GM12864 (cell line): Measurements from ENCODE around the gene SDK2.
"Not testable (repeated sequence)": the region's sequence is repeated elsewhere in the genome, so short reads cannot be mapped to it uniquely, and the experiment has no call there.

Experiments used
- DNase-seq: peaks from one replicate; pipeline ENCODE4 v3.0.0-alpha.2; 2011; ENCODE audit warnings: low read depth
- H3K4me3 ChIP-seq: 2 replicates; pipeline ENCODE4 v1.5.1; 2011; ENCODE audit warnings: mild to moderate bottlenecking, low read depth, low read length, control low read depth
- TF ChIP-seq, protein P1 (sequence below): IDR thresholded peaks from 2 replicates; pipeline ENCODE4 v1.5.1; 2011; ENCODE audit warnings: low read depth, mild to moderate bottlenecking, moderate library complexity, low read length, control low read depth, inconsistent platforms; ENCODE audit errors: missing control alignments

SDK2 gene

DNA sequence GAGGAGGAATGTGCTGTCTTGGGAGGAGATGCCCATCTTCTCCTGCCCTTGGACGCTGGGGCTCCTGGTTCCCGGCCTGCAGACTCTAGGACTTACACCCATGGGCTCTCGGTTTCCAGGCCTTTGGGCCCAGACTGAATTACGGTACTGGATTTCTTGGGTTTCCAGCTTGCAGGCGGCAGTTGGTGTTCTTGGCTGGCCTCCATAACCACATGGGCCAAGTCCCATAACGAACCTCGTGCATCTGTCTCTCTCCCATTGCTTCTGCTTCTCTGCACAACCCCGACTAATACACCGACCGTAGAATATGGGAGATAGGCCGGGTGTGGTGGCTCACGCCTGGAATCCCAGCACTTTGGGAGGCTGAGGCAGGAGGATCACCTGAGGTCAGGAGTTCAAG, 162.6 kb downstream of the SDK2 start:
- DNase-seq, result no peak
- TF ChIP-seq, protein P1, sequence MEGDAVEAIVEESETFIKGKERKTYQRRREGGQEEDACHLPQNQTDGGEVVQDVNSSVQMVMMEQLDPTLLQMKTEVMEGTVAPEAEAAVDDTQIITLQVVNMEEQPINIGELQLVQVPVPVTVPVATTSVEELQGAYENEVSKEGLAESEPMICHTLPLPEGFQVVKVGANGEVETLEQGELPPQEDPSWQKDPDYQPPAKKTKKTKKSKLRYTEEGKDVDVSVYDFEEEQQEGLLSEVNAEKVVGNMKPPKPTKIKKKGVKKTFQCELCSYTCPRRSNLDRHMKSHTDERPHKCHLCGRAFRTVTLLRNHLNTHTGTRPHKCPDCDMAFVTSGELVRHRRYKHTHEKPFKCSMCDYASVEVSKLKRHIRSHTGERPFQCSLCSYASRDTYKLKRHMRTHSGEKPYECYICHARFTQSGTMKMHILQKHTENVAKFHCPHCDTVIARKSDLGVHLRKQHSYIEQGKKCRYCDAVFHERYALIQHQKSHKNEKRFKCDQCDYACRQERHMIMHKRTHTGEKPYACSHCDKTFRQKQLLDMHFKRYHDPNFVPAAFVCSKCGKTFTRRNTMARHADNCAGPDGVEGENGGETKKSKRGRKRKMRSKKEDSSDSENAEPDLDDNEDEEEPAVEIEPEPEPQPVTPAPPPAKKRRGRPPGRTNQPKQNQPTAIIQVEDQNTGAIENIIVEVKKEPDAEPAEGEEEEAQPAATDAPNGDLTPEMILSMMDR, result no peak
- no peak overlapping the region for H3K4me3 ChIP-seq

DNA sequence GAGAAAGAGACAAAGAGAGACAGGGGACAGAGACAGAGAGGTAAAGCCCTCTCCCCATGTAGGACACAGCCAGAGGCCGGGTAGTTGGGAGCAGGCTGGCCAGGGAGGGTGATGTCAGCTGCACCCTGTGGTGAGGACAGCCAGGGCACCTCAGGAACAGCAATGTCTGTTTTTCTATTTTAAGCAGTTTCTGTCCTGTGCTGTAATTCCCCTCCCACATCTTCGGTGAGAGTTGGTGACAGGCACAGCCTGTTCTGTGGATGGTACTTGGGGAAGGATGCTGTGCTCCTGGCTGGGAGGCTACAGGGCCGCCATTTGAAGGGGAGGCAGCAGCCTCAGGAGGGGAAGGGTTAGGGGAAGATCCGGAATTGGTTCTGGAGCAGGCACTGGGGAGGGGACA, 163.5 kb downstream of the SDK2 start:
- TF ChIP-seq, protein P1, result no peak
- DNase-seq, result no peak
- H3K4me3 ChIP-seq, result no peak overlapping the region

DNA sequence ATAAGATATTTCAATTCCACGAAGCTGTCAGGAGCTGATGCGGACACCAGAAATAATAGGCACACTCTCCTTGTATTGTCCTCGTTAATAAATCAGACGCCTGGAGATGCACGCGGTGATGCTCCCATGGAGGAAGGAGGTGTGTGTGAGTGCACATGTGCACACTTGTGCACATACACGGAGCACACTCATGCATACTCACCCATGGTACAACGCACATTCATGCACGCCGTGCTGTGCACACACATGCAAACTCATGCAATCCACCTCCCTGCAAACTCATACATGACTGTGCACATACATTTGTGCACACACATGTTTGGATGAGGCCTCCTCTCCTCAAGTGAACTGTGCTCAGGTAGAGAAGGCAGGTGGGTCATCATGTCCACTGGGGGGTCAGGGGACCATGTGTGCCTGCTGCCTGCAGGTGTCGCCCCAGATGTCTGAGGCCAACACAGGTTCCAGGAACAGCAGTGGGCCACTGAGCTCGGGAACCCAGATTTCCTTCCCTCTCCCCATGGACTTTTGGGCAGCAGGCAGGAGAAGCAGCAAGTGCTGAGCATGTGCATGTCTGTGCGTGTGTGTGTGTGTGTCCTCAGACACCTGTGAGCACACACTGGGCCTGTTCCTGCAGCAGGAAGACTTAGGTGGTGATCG, 165.3 kb downstream of the SDK2 start:
- DNase-seq, result no peak
- TF ChIP-seq, protein P1, result peak; percentile 38

DNA sequence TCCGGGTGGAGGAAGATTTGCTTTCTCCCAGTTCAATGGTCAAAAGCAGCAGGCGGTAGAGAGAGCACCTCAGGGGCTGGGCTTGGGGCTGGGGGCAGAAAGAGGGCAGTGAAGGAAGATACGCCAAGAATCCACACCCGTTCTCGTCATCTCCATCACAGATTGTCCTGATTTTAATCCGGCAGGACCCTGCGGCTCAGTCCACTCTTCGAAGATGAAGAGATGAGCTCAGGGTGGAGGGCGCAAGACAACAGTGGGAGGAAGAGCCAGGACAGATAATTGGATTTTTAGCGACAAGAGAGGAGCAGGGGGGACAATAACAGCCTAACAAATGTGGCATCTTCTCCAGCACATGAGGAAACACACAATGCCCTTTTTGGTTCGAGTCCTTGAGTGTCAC, 165.9 kb downstream of the SDK2 start:
- DNase-seq, result no peak
- no peak overlapping the region for H3K4me3 ChIP-seq
- TF ChIP-seq, protein P1, result no peak

More for the DNA sequence above, 165.3 kb downstream of the SDK2 start:
- no peak overlapping the region for H3K4me3 ChIP-seq

DNA sequence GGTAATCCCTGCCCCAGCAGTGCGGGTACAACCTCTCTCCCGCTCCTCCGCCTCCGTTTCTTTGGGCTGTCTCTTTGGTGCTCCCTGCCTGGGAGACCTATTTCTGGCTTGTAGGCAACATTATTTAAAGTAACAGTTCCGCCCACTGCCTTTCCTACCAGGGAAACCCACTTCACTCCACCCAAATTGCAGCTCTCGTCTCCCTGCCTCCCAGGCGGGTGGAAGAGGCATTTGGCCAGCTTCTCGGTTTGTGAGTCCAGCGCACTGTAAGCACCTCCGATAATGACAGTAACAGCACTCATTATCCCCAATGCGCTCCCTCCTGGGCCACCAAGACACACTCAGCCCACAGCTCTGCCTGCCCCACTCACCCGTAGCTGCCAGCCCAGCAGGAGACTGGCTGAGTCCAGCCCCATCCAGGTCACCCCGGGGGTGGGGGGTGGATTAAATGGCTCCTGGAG, 167.3 kb downstream of the SDK2 start:
- no peak overlapping the region for H3K4me3 ChIP-seq
- no peak for DNase-seq
- TF ChIP-seq, protein P1, result no peak

DNA sequence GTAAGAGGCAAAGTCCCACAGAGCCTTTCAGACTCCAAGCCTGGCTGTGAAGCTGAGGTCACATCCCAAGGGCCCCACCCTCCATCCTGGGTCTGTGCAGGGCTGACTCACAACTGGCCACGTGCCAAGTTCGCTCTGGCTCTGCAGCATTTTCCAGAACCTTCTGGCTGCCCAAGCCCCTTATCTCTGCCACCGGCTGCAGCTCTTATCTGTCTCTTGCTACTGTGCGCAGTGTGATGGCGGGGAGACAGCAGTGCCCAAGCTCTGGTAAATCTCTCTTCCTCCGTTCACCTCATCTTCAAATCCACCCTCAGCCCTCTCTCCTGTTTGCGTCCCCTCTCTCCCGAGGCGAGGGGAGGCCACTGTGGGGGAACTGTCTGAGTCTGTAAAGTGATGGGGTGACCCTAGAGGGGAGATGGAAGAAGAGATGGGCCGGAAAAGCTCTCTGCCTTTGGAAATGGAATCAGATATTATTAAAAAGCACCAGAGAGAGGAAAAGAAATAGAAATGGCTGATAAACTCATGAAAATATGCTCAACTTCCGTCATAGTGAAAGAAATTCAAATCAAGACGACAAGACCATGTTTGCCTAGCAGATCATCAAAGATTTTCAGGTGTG, 169.8 kb downstream of the SDK2 start:
- DNase-seq, result no peak
- TF ChIP-seq, protein P1, result no peak
- H3K4me3 ChIP-seq, result no peak overlapping the region

DNA sequence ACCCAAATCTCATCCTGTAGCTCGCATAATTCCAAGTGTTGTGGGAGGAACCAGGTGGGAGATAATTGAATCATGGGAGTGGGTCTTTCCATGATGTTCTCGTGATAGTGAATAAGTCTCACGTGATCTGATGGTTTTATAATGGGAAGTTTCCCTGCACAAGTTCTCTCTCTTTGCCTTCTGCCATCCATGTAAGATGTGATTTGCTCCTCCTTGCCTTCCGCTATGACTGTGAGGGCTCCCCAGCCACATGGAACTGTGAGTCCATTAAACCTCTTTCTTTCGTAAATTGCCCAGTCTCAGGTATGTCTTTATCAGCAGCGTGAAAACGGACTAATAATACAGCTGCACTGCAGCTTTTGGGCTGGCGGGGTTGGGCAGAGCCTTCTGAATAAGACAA, 171.5 kb downstream of the SDK2 start:
- not testable (repeated sequence) for H3K4me3 ChIP-seq

More for the DNA sequence above, 171.5 kb downstream of the SDK2 start:
- DNase-seq, result not testable (repeated sequence)
